Measurements from ENCODE around the gene SPTBN4.

- no peak for TF ChIP-seq POLR2A (IDR thresholded peaks at IDR 0.05; ENCODE audit: low read depth, low read length)
- no peak for TF ChIP-seq POLR2AphosphoS5 (IDR thresholded peaks at IDR 0.05; ENCODE audit: low read depth, low read length)
Measured at GRCh38 chr19:40599331-40599901, 132.6 kb downstream of the SPTBN4 start.
